ENCODE measurements around the gene GLIS1.

Gene GLIS1

GRCh38 chr1:53508991-53509666, 229.8 kb downstream of the GLIS1 start:
- DNase-seq (ENCODE audit: low read depth), result no peak

- no peak for DNase-seq (ENCODE audit: low read depth)
These were observed 230.6 kb downstream of the GLIS1 start for GRCh38 chr1:53508056-53508990.

- no peak for DNase-seq (ENCODE audit: low read depth)
These were observed 231.7 kb downstream of the GLIS1 start for GRCh38 chr1:53507116-53507820.

GRCh38 chr1:53506355-53507050, 232.5 kb downstream of the GLIS1 start:
- DNase-seq (ENCODE audit: low read depth), result no peak

- no peak for DNase-seq (ENCODE audit: low read depth)
These were observed 233.1 kb downstream of the GLIS1 start for GRCh38 chr1:53505891-53506290.

GRCh38 chr1:53505401-53505800, 233.6 kb downstream of the GLIS1 start:
- no peak for DNase-seq (ENCODE audit: low read depth)

- DNase-seq (ENCODE audit: low read depth), result no peak
These were observed 234.1 kb downstream of the GLIS1 start for GRCh38 chr1:53504901-53505300.

GRCh38 chr1:53503433-53504217, 235.3 kb downstream of the GLIS1 start:
- no peak for DNase-seq (ENCODE audit: low read depth)

GRCh38 chr1:53502641-53503432, 236.1 kb downstream of the GLIS1 start:
- DNase-seq (ENCODE audit: low read depth), result no peak

- DNase-seq (ENCODE audit: low read depth), result no peak
These were observed 237.6 kb downstream of the GLIS1 start for GRCh38 chr1:53501065-53502005.

- DNase-seq (ENCODE audit: low read depth), result no peak
These were observed 238.5 kb downstream of the GLIS1 start for GRCh38 chr1:53500204-53501064.

GRCh38 chr1:53499257-53500203, 239.4 kb downstream of the GLIS1 start:
- no peak for DNase-seq (ENCODE audit: low read depth)

- DNase-seq (ENCODE audit: low read depth), result no peak
These were observed 240.3 kb downstream of the GLIS1 start for GRCh38 chr1:53498555-53499131.

- no peak for DNase-seq (ENCODE audit: low read depth)
These were observed 243.2 kb downstream of the GLIS1 start for GRCh38 chr1:53495633-53496345.

- DNase-seq (ENCODE audit: low read depth), result no peak
These were observed 248.6 kb downstream of the GLIS1 start for GRCh38 chr1:53490351-53490750.

GRCh38 chr1:53486395-53487026, 252.5 kb downstream of the GLIS1 start:
- DNase-seq (ENCODE audit: low read depth), result no peak
